ENCODE data around the gene EMP2.

EMP2 gene

DNA sequence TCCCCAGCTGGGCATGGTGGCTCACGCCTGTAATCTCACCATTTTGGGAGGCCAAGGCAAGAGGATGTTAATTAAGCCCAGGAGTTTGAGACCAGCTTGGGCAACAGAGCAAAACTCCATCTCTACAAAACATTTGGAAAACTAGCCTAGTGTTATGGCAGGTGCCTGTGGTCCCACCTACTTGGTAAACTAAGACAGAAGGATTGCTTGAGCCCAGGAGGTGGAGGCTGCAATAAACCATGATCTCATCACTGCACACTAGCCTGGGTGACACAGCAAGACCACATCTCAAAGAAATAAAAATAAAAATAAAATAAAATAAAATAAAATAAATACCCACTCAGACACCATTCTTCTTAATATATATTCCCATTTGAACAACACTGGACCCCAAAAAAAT lies 32.0 kb downstream of the EMP2 start:
- Histone ChIP-seq H3K27me3 (ENCODE audit: insufficient read depth, low read depth, severe bottlenecking) (no peaks in the 10 kb centered on the region), H3K36me3 (peaks cover 23% of the 10 kb centered on the region), H3K4me3 (ENCODE audit: low read depth, low read length) (no peak overlapping the region), H3K27ac (no peak overlapping the region), H3K9me3 (ENCODE audit: severe bottlenecking) (no peaks in the 10 kb centered on the region)
- DNase-seq, result no peak
- TF ChIP-seq, protein P1, sequence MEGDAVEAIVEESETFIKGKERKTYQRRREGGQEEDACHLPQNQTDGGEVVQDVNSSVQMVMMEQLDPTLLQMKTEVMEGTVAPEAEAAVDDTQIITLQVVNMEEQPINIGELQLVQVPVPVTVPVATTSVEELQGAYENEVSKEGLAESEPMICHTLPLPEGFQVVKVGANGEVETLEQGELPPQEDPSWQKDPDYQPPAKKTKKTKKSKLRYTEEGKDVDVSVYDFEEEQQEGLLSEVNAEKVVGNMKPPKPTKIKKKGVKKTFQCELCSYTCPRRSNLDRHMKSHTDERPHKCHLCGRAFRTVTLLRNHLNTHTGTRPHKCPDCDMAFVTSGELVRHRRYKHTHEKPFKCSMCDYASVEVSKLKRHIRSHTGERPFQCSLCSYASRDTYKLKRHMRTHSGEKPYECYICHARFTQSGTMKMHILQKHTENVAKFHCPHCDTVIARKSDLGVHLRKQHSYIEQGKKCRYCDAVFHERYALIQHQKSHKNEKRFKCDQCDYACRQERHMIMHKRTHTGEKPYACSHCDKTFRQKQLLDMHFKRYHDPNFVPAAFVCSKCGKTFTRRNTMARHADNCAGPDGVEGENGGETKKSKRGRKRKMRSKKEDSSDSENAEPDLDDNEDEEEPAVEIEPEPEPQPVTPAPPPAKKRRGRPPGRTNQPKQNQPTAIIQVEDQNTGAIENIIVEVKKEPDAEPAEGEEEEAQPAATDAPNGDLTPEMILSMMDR (IDR thresholded peaks at IDR 0.05; ENCODE audit: low read depth, low read length), result no peak

DNA sequence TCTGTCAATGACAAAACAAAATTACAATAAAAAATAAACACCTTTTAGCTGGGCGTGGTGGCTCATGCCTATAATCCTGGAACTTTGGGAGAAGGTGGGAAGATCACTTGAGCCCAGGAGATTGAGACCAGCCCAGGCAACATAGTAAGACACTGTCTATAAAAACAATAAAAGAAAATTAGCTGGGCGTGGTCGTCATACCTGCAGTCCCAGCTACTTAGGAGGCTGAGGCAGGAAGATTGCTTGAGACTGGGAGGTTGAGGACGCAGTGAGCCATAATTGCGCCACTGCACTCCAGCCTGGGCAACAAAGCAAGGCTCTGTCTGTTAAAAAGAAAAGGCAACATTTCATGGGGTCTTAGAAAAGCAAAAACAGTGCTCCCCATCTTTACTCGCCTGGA lies 32.7 kb downstream of the EMP2 start:
- Histone ChIP-seq H3K36me3 (peaks cover 29% of the 10 kb centered on the region), H3K27me3 (ENCODE audit: insufficient read depth, low read depth, severe bottlenecking) (no peaks in the 10 kb centered on the region), H3K4me3 (ENCODE audit: low read depth, low read length) (no peak overlapping the region), H3K9me3 (ENCODE audit: severe bottlenecking) (no peaks in the 10 kb centered on the region), H3K27ac (no peak overlapping the region)
- DNase-seq, result no peak
- TF ChIP-seq, protein P1 (IDR thresholded peaks at IDR 0.05; ENCODE audit: low read depth, low read length), result no peak

DNA sequence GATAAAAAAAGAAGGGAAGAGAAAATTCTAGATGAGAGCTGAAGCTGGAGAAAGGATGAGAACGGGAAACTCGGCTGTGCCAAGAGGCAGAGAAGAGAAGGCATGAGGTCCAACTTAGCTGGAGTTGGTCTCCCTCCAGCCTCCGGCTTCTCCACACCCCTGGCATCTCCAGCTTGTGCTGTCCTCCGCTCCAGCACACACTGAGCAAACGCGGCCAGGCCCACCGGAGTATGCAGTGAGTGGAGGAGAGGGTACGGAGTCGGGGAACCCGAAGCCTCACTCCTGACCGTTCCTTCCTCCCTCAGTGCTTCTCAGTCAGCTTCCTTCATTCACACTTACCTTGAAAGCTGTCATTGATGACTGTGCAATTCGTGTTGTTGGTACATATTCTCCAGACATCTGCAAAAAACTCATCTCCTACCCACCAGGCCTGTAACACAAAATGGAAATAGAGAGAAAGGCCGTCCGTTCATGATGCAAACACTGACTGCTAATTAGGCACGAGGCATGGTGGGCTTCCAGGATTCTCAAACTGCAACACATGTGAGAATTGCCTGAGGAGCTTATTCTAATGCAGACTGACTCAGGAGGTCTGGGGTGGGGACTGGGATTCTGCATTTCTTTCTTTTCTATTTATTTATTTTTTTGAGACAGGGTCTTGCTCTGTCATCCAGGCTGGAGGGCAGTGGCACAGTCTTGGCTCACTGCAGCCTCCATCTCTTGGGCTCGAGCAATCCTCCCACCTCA lies 37.0 kb downstream of the EMP2 start:
- DNase-seq, result no peak
- Histone ChIP-seq H3K36me3 (peaks cover 37% of the 10 kb centered on the region), H3K9me3 (ENCODE audit: severe bottlenecking) (no peaks in the 10 kb centered on the region), H3K27ac (no peak overlapping the region), H3K4me3 (ENCODE audit: low read depth, low read length) (no peak overlapping the region), H3K27me3 (ENCODE audit: insufficient read depth, low read depth, severe bottlenecking) (no peaks in the 10 kb centered on the region)
- TF ChIP-seq, protein P1 (IDR thresholded peaks at IDR 0.05; ENCODE audit: low read depth, low read length), result no peak

DNA sequence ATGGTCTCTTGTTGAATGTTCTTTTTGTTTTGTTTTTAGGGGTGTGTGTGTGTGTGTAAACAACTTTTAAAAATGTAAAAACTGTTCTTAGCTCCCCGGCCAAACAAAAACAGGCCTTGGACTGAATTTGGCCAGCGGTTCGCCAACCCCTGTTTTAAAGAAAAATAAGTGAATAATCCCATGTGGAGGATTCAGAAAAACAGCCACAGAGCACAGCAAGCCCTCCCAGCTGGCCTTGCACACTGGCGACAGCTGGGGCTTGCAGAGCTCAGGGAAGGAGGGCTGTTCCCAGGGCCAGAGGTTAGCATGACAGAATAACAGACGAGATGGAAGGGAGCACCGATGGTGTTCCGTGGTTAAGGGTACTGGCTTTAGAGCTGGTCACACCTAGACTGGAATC lies 39.0 kb downstream of the EMP2 start:
- Histone ChIP-seq H3K9me3 (ENCODE audit: severe bottlenecking) (no peaks in the 10 kb centered on the region), H3K27ac (no peak overlapping the region), H3K4me3 (ENCODE audit: low read depth, low read length) (no peak overlapping the region), H3K27me3 (ENCODE audit: insufficient read depth, low read depth, severe bottlenecking) (no peaks in the 10 kb centered on the region), H3K36me3 (peaks cover 35% of the 10 kb centered on the region)
- TF ChIP-seq, protein P1 (IDR thresholded peaks at IDR 0.05; ENCODE audit: low read depth, low read length), result no peak
- DNase-seq, result no peak

DNA sequence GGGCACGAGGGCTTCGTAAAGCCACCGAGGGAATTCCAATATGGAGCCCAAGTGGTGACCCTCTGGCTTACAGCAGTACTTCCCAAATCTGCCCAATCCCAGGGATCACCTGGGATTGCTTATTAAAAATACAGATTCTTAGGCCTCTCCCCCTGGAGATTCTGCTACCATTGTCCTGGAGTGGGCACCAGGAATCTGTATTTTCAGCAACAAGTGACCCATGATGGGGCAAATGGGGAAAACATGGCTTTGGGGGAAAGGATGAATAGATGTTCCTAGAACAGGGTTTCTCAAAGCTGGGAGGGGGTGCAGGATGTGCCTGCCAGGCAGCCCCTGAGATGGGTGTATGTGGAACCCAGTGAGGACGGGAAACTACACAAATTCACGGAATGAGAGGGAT lies 40.6 kb downstream of the EMP2 start:
- Histone ChIP-seq H3K36me3 (peaks cover 36% of the 10 kb centered on the region), H3K27ac (no peak overlapping the region), H3K27me3 (ENCODE audit: insufficient read depth, low read depth, severe bottlenecking) (no peaks in the 10 kb centered on the region), H3K9me3 (ENCODE audit: severe bottlenecking) (no peaks in the 10 kb centered on the region), H3K4me3 (ENCODE audit: low read depth, low read length) (no peak overlapping the region)
- DNase-seq, result no peak
- TF ChIP-seq, protein P1 (IDR thresholded peaks at IDR 0.05; ENCODE audit: low read depth, low read length), result no peak

DNA sequence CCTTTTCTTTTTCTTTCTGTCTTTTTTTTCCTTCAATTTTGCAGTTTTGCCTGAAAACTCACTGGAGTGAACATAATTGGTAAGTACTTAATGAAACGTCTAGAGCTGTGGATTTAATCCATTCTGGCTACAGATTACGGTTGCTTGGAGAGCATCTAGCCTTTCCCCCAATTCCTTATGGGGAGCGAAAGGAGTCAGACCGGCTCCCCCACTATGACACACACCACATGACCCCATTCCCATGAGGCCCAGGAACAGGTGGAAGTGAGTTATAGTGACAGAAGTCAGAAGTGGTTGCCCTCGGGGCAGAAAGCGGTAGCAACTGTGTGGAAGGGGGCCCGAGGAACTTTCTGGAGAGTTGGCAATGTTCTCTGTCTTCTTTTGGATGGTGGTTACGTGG lies 41.2 kb downstream of the EMP2 start:
- peaks cover 30% of the 10 kb centered on the region for H3K36me3 ChIP-seq

More for the DNA sequence above, 41.2 kb downstream of the EMP2 start:
- TF ChIP-seq, protein P1 (IDR thresholded peaks at IDR 0.05; ENCODE audit: low read depth, low read length), result no peak
- no peak for DNase-seq
- no peaks in the 10 kb centered on the region for H3K27me3 ChIP-seq (ENCODE audit: insufficient read depth, low read depth, severe bottlenecking)
- H3K4me3 ChIP-seq (ENCODE audit: low read depth, low read length), result no peak overlapping the region
- H3K27ac ChIP-seq, result no peak overlapping the region
- no peaks in the 10 kb centered on the region for H3K9me3 ChIP-seq (ENCODE audit: severe bottlenecking)

Data from WERI-Rb-1 (cell line).